H1 (cell line): ENCODE measurements around the gene CAST. TPM values are rescaled to one million over a fixed set of nuclear protein-coding genes. Genes with fewer than 3 reads are reported as not detected.

Source experiments
- CTCF ChIA-PET: fragments of 300-600 bp; sonication (Branson Sonifier 250); formaldehyde crosslinking; loops from one replicate; lab custom pipeline; 2021; ENCODE audit not compliant: partially characterized antibody; lab: Charles Lee
- POLR2A ChIA-PET: fragments of 300-600 bp; sonication (Branson Sonifier 250); formaldehyde crosslinking; loops from one replicate; lab custom pipeline; 2021; ENCODE audit warnings: inconsistent platforms; ENCODE audit not compliant: partially characterized antibody; lab: Charles Lee
- DNase-seq, 2 experiments: peaks; one replicate each; pipeline versions ENCODE4 v3.0.0 to v3.0.0-alpha.2; 2010 to 2022; ENCODE audit warnings: low spot score in 2 of 2, low read depth in 1 of 2, mixed read lengths in 1 of 2
- FAIRE-seq: peaks from 2 replicates; lab custom pipeline; 2011; peaks lifted over from hg19 to GRCh38; lab: Jason Lieb, UNC
- H2AFZ ChIP-seq: 2 replicates; pipeline ENCODE4 v1.8.1; 2012; ENCODE audit warnings: low read length, inconsistent platforms
- H2AK5ac ChIP-seq: 2 replicates; pipeline ENCODE4 v1.6.1; 2013; ENCODE audit warnings: low read depth, low read length
- H2BK120ac ChIP-seq: replicated peaks from 2 replicates; pipeline ENCODE3; 2013; ENCODE audit warnings: low read depth, low read length, inconsistent platforms
- H2BK12ac ChIP-seq: 2 replicates; pipeline ENCODE4 v1.6.1; 2013; ENCODE audit warnings: low read depth, low read length
- H2BK15ac ChIP-seq: 2 replicates; pipeline ENCODE4 v1.6.1; 2013; ENCODE audit warnings: low read length
- H2BK20ac ChIP-seq: 2 replicates; pipeline ENCODE4 v1.6.1; 2013; ENCODE audit warnings: low read length
- H2BK5ac ChIP-seq: 2 replicates; pipeline ENCODE4 v1.6.1; 2013; ENCODE audit warnings: low read depth, low read length
- H3K14ac ChIP-seq: 2 replicates; pipeline ENCODE4 v1.6.1; 2013; ENCODE audit warnings: inconsistent platforms; ENCODE audit not compliant: insufficient read length
- H3K18ac ChIP-seq: 2 replicates; pipeline ENCODE4 v1.6.1; 2013; ENCODE audit warnings: low read length; ENCODE audit errors: extremely low read depth
- H3K23ac ChIP-seq: 2 replicates; pipeline ENCODE4 v1.6.1; 2013; ENCODE audit warnings: inconsistent platforms; ENCODE audit not compliant: insufficient read length
- H3K23me2 ChIP-seq: 2 replicates; pipeline ENCODE4 v1.6.1; 2013; ENCODE audit warnings: low read depth, low read length
- H3K27ac ChIP-seq: 2 replicates; pipeline ENCODE4 v1.6.1; 2011; ENCODE audit warnings: low read depth, low read length, inconsistent platforms
- H3K27me3 ChIP-seq, 4 experiments: replicated peaks in 1 of 4; 1 replicate in 1 of 4; 2 replicates in 3 of 4; pipeline versions ENCODE4 v1.6.1 to v1.8.1; 2011 to 2013; ENCODE audit warnings: low read length in 3 of 4, mild to moderate bottlenecking in 3 of 4, inconsistent platforms in 2 of 4, mixed read lengths in 2 of 4, moderate library complexity in 1 of 4; ENCODE audit not compliant: control insufficient read depth in 3 of 4, insufficient read depth in 3 of 4; ENCODE audit errors: extremely low read depth in 1 of 4
- H3K36me3 ChIP-seq, 4 experiments: 2 replicates each; pipeline versions ENCODE4 v1.6.1 to v1.8.1; 2011 to 2013; ENCODE audit warnings: mild to moderate bottlenecking in 4 of 4, low read length in 3 of 4, moderate library complexity in 2 of 4, control low read depth in 1 of 4, inconsistent platforms in 1 of 4; ENCODE audit not compliant: insufficient read depth in 4 of 4, control insufficient read depth in 2 of 4
- H3K4ac ChIP-seq: replicated peaks from 2 replicates; pipeline ENCODE3; 2013; ENCODE audit warnings: low read length, low read depth, mixed read lengths, inconsistent platforms; ENCODE audit not compliant: insufficient read length
- H3K4me1 ChIP-seq, 4 experiments: replicated peaks in 1 of 4; 1 replicate in 1 of 4; 2 replicates in 3 of 4; pipeline versions ENCODE4 v1.6.1 to v1.8.1; 2011 to 2013; ENCODE audit warnings: low read length in 3 of 4, inconsistent platforms in 2 of 4, mixed read lengths in 1 of 4; ENCODE audit not compliant: insufficient read depth in 4 of 4, control insufficient read depth in 3 of 4
- H3K4me2 ChIP-seq, 2 experiments: 2 replicates each; pipeline versions ENCODE4 v1.6.1 to v1.8.1; 2011 to 2013; ENCODE audit warnings: low read depth in 2 of 2, low read length in 2 of 2, control low read depth in 1 of 2, inconsistent platforms in 1 of 2, mild to moderate bottlenecking in 1 of 2; ENCODE audit not compliant: insufficient read depth in 1 of 2
- H3K4me3 ChIP-seq, 4 experiments: fragments of 200-600, 300-600 bp in 1 of 4; sonication (generic), shearing (Covaris generic), sonication (Bioruptor Twin) in 1 of 4; 2 replicates each; pipeline versions ENCODE4 v1.5.1 to v1.8.1; 2011 to 2016; ENCODE audit warnings: low read length in 4 of 4, low read depth in 3 of 4, control low read depth in 2 of 4, inconsistent platforms in 2 of 4, mild to moderate bottlenecking in 2 of 4, mixed read lengths in 1 of 4, moderate library complexity in 1 of 4; ENCODE audit not compliant: insufficient read depth in 2 of 4; ENCODE audit errors: extremely low read depth in 1 of 4
- H3K56ac ChIP-seq: replicated peaks from 2 replicates; pipeline ENCODE3; 2013; ENCODE audit warnings: low read depth, mild to moderate bottlenecking, mixed read lengths, low read length, inconsistent platforms; ENCODE audit not compliant: insufficient read length
- H3K79me1 ChIP-seq: 2 replicates; pipeline ENCODE4 v1.6.1; 2013; ENCODE audit warnings: low read depth, low read length, control low read depth
- H3K79me2 ChIP-seq, 2 experiments: 2 replicates each; pipeline versions ENCODE4 v1.6.1 to v1.8.1; 2012 to 2013; ENCODE audit warnings: low read length in 2 of 2, mild to moderate bottlenecking in 2 of 2, inconsistent platforms in 1 of 2; ENCODE audit not compliant: insufficient read depth in 2 of 2, control insufficient read depth in 1 of 2
- H3K9ac ChIP-seq, 4 experiments: replicated peaks in 1 of 4; 1 replicate in 1 of 4; 2 replicates in 3 of 4; pipeline versions ENCODE4 v1.6.1 to v1.8.1; 2011 to 2013; ENCODE audit warnings: low read depth in 3 of 4, low read length in 3 of 4, control low read depth in 2 of 4, mild to moderate bottlenecking in 2 of 4, moderate library complexity in 2 of 4, inconsistent platforms in 1 of 4; ENCODE audit errors: extremely low read depth in 1 of 4
- H3K9me3 ChIP-seq, 2 experiments: 2 replicates each; pipeline versions ENCODE4 v1.6.1 to v1.8.1; 2012 to 2013; ENCODE audit warnings: mild to moderate bottlenecking in 2 of 2, moderate library complexity in 2 of 2, control low read depth in 1 of 2, inconsistent platforms in 1 of 2, low read depth in 1 of 2, low read length in 1 of 2, mixed read lengths in 1 of 2; ENCODE audit not compliant: insufficient read depth in 2 of 2
- H4K20me1 ChIP-seq, 2 experiments: replicated peaks in 1 of 2; 2 replicates each; pipeline versions ENCODE3 to v1.8.1; 2011 to 2013; ENCODE audit warnings: inconsistent platforms in 2 of 2, low read length in 2 of 2, mild to moderate bottlenecking in 1 of 2; ENCODE audit not compliant: insufficient read depth in 2 of 2, control insufficient read depth in 1 of 2
- H4K5ac ChIP-seq: 2 replicates; pipeline ENCODE4 v1.6.1; 2013; ENCODE audit warnings: low read length, low read depth, mixed read lengths, inconsistent platforms; ENCODE audit not compliant: insufficient read length
- H4K8ac ChIP-seq: 2 replicates; pipeline ENCODE4 v1.8.0; 2013; ENCODE audit warnings: mild to moderate bottlenecking, moderate library complexity, low read length, inconsistent platforms; ENCODE audit not compliant: insufficient read depth; ENCODE audit errors: extremely low read depth
- H4K91ac ChIP-seq: replicated peaks from 2 replicates; pipeline ENCODE3; 2013; ENCODE audit warnings: low read length, mixed read lengths, inconsistent platforms; ENCODE audit not compliant: insufficient read length
- ATF3 ChIP-seq: IDR thresholded peaks from 2 replicates; pipeline ENCODE4 v1.6.1; 2011; ENCODE audit warnings: low read depth, mild to moderate bottlenecking, low read length; ENCODE audit not compliant: insufficient read depth
- CTCF ChIP-seq, 3 experiments: IDR thresholded peaks; 1 replicate in 2 of 3; 2 replicates in 1 of 3; pipeline versions ENCODE4 v1.5.1 to v1.6.1; 2011; ENCODE audit warnings: low read length in 3 of 3, mild to moderate bottlenecking in 3 of 3, inconsistent platforms in 2 of 3, low read depth in 1 of 3, moderate library complexity in 1 of 3; ENCODE audit not compliant: insufficient read depth in 1 of 3; ENCODE audit errors: control extremely low read depth in 1 of 3
- GABPA ChIP-seq: IDR thresholded peaks from 2 replicates; pipeline ENCODE4 v1.6.1; 2011; ENCODE audit warnings: mild to moderate bottlenecking, low read length, moderate library complexity, borderline replicate concordance; ENCODE audit not compliant: insufficient read depth
- KDM4A ChIP-seq: IDR thresholded peaks from one replicate; pipeline ENCODE4 v1.7.1; 2012; ENCODE audit warnings: low read depth, mild to moderate bottlenecking, moderate library complexity, low read length, inconsistent platforms; ENCODE audit not compliant: severe bottlenecking
- MAFK ChIP-seq: IDR thresholded peaks from 2 replicates; pipeline ENCODE4 v1.6.1; 2012; ENCODE audit warnings: low read depth, mild to moderate bottlenecking, improper control_type of control experiment, low read length
- NANOG ChIP-seq: IDR thresholded peaks from 2 replicates; pipeline ENCODE4 v1.6.1; 2011; ENCODE audit warnings: low read length, low read depth, mild to moderate bottlenecking, inconsistent platforms; ENCODE audit not compliant: insufficient read depth, poor library complexity, severe bottlenecking
- PHF8 ChIP-seq: fragments of 200-600 bp; sonication (generic); conservative IDR thresholded peaks from 2 replicates; pipeline ENCODE4 v1.7.1; 2012; ENCODE audit warnings: low read depth, mild to moderate bottlenecking, inconsistent platforms, low read length, moderate library complexity
- SIRT6 ChIP-seq: IDR thresholded peaks from one replicate; pipeline ENCODE4 v1.7.1; 2012; ENCODE audit warnings: low read length, inconsistent platforms
- SP1 ChIP-seq: IDR thresholded peaks from 2 replicates; pipeline ENCODE4 v1.6.1; 2011; ENCODE audit warnings: low read depth, low read length
- WGBS, 2 experiments: shearing (Covaris generic) in 1 of 2; methylation state at CpG; one replicate each; pipeline versions ENCODE4 v1.1.6 to v1.1.7; 2013 to 2015; ENCODE audit warnings: low lambda C conversion rate in 2 of 2, mixed read lengths in 2 of 2, inconsistent platforms in 1 of 2, low coverage in 1 of 2, missing lambda C conversion rate in 1 of 2; ENCODE audit not compliant: insufficient replicate concordance in 2 of 2, insufficient coverage in 1 of 2, insufficient read length in 1 of 2; ENCODE audit errors: extremely low coverage in 1 of 2, missing lambda C conversion rate in 1 of 2; 5-methylcytosine and 5-hydroxymethylcytosine counted together
- polyA plus RNA-seq, 7 experiments: library from polyadenylated mRNA; depleted of rRNA in 3 of 7; stranded (reverse) in 5 of 7; unstranded in 2 of 7; fragments of >200 nt in 5 of 7; fragments of 200-250 nt in 2 of 7; gene quantifications; 1 replicate in 5 of 7; 2 replicates in 1 of 7; 4 replicates in 1 of 7; pipeline versions ENCODE4 v1.2.1 to v1.2.3, GENCODE V29; 2011 to 2013; ENCODE audit warnings: missing spikeins in 2 of 7, mixed read lengths in 2 of 7
- total RNA-seq: library from RNA; stranded (reverse); fragmentation: NEBNext Ultra II Directional; extraction: Animal tissue kit (Norgen Biotek cat#: 25700); gene quantifications from 2 replicates; pipeline ENCODE4 v1.2.1, GENCODE V29; 2021

The CAST gene
- total and polyA plus RNA-seq, 2 of the 8 experiments (the other 6 are each of a cell fraction or from before 2014, with no cell fraction given) = 9.0 to 48.2 TPM

GRCh38 chr5:96626956-96627355 is 35.2 kb upstream of the CAST start:
- H2BK12ac ChIP-seq = no peak overlapping the region
- H3K36me3 ChIP-seq = no peaks in the 10 kb centered on the region
- no peak overlapping the region for H3K9ac ChIP-seq
- no peaks in the 10 kb centered on the region for H4K20me1 ChIP-seq
- no peak overlapping the region for H2BK5ac ChIP-seq
- H3K14ac ChIP-seq = no peak overlapping the region
- H3K4me3 ChIP-seq = no peak overlapping the region
- no peak overlapping the region for H2BK15ac ChIP-seq
- no peak overlapping the region for H3K18ac ChIP-seq
- no peak overlapping the region for H2AFZ ChIP-seq
- no peaks in the 10 kb centered on the region; a peak in 1 of 7 replicates for H3K4me1 ChIP-seq
- H4K91ac ChIP-seq = no peak overlapping the region
- H4K8ac ChIP-seq = no peak overlapping the region
- no peaks in the 10 kb centered on the region for H3K79me2 ChIP-seq
- ChIA-PET POLR2A (no interaction called here), CTCF (interaction anchor here (1.1 to 1.2 kb wide), 3 partner anchors 14 to 31 kb away, joined by 3 to 4 read pairs (median 3); no protein-coding TSS in a partner anchor)
- H3K27ac ChIP-seq = no peak overlapping the region
- no peaks in the 10 kb centered on the region for H3K79me1 ChIP-seq
- no peak for FAIRE-seq
- WGBS, 2 experiments = 87% methylated on average over 2 of the region's 2 CpGs; no CpG with 5 or more reads in 1 of the 2 experiments
- DNase-seq = no peak
- 0 out of 4 replicates have a peak, but pooled peaks cover 0 to 2% of the 10 kb centered on the region in 2 experiments for H3K9me3 ChIP-seq
- H3K23ac ChIP-seq = no peak overlapping the region
- no peak overlapping the region for H3K4me2 ChIP-seq
- no peaks in the 10 kb centered on the region for H3K23me2 ChIP-seq
- H2BK20ac ChIP-seq = no peak overlapping the region
- H3K56ac ChIP-seq = no peak overlapping the region
- no peak overlapping the region for H2BK120ac ChIP-seq
- TF ChIP-seq PHF8 = no peak
- TF ChIP-seq SP1 = no peak
- TF ChIP-seq KDM4A = no peak
- no peak for TF ChIP-seq GABPA
- no peak for TF ChIP-seq NANOG
- no peak for TF ChIP-seq ATF3
- TF ChIP-seq CTCF (IDR thresholded peaks at IDR 0.05; ENCODE audit: control extremely low read depth in 1 of 3, insufficient read depth in 1 of 3, low read depth in 1 of 3, low read length in 3 of 3) = no peak
- TF ChIP-seq SIRT6 = no peak
- no peak for TF ChIP-seq MAFK
- TF ChIP-seq, all 59 proteins: peak for 0
- Histone ChIP-seq H4K5ac (no peak overlapping the region), H3K27me3 (no peaks in the 10 kb centered on the region), H2AK5ac (no peak overlapping the region), H3K4ac (no peak overlapping the region)
